Lung (tissue), 12 donors: ENCODE measurements around the gene CXCR3. TPM values are rescaled to one million over a fixed set of nuclear protein-coding genes. Genes with fewer than 3 reads are reported as not detected.
A peak's percentile ranks its signal among the peaks of the same experiment; 100 is the strongest.

Experiments used
- ATAC-seq: fragments of 200-7000 bp; cut with Tn5 transposase; one replicate; pipeline ENCODE4 v1.9.1; 2020; ENCODE audit warnings: moderate number of reproducible peaks; ENCODE audit not compliant: insufficient read depth, low FRiP score
- DNase-seq, 3 donors: peaks; one replicate each; pipeline ENCODE4 v3.0.0-alpha.2; 2013 to 2017
- H3K27ac ChIP-seq, 2 donors: one replicate each; pipeline ENCODE4 v1.5.1; 2013; ENCODE audit warnings: mild to moderate bottlenecking in 2 of 2, moderate library complexity in 2 of 2, control low read depth in 1 of 2, inconsistent platforms in 1 of 2, low read depth in 1 of 2, low read length in 1 of 2
- H3K27me3 ChIP-seq, 3 donors: one replicate each; pipeline ENCODE4 v1.5.1; 2013; ENCODE audit warnings: low read length in 2 of 3; ENCODE audit not compliant: control insufficient read depth in 3 of 3, insufficient read depth in 3 of 3
- H3K36me3 ChIP-seq, 4 donors: one replicate each; pipeline ENCODE4 v1.5.1; 2013; ENCODE audit warnings: low read length in 4 of 4, mild to moderate bottlenecking in 1 of 4, moderate library complexity in 1 of 4; ENCODE audit not compliant: control insufficient read depth in 4 of 4, insufficient read depth in 4 of 4
- H3K4me1 ChIP-seq, 5 donors: one replicate each; pipeline ENCODE4 v1.5.1; 2013; ENCODE audit warnings: low read length in 5 of 5, mild to moderate bottlenecking in 2 of 5, moderate library complexity in 1 of 5; ENCODE audit not compliant: control insufficient read depth in 5 of 5, insufficient read depth in 5 of 5
- H3K4me3 ChIP-seq: one replicate; pipeline ENCODE4 v1.5.1; 2013; ENCODE audit warnings: mild to moderate bottlenecking, control low read depth, moderate library complexity
- H3K9ac ChIP-seq, 2 donors: one replicate each; pipeline ENCODE4 v1.5.1; 2013; ENCODE audit warnings: low read length in 2 of 2, control low read depth in 1 of 2; ENCODE audit not compliant: insufficient read depth in 1 of 2
- H3K9me3 ChIP-seq, 4 donors: one replicate each; pipeline ENCODE4 v1.5.1; 2013; ENCODE audit warnings: low read length in 3 of 4, mild to moderate bottlenecking in 1 of 4, moderate library complexity in 1 of 4; ENCODE audit not compliant: control insufficient read depth in 4 of 4, insufficient read depth in 3 of 4
- WGBS, 2 donors: extraction: QIAGEN DNeasy Blood & Tissue Kit; methylation state at CpG; one replicate each; pipeline ENCODE4 v1.1.7; 2013; 5-methylcytosine and 5-hydroxymethylcytosine counted together
- polyA plus RNA-seq, 2 donors: library from polyadenylated mRNA; stranded (reverse); fragments of 200-250 nt; gene quantifications; one replicate each; pipeline ENCODE4 v1.2.1, GENCODE V29; 2013
- total RNA-seq, 2 donors: library from RNA; depleted of rRNA in 1 of 2; stranded (reverse); fragments of >200 nt in 1 of 2; gene quantifications; one replicate each; pipeline ENCODE4 v1.2.1, GENCODE V29; 2014 to 2021
- TF ChIP-seq, protein P1 (sequence below): IDR thresholded peaks from 2 replicates; pipeline ENCODE4 v1.5.1; 2012; ENCODE audit warnings: mild to moderate bottlenecking; ENCODE audit errors: control extremely low read depth, extremely low read depth
- donor health status: control.
- donor health status: control.
- donor health status: Bipolar disorder and iron deficiency.
- donor health status: healthy.
- donor health status: DM: yes; HTN: yes; CAD: no.

Gene CXCR3
- total and polyA plus RNA-seq, 4 donors = 0.40 to 0.87 (median 0.68) TPM

DNA sequence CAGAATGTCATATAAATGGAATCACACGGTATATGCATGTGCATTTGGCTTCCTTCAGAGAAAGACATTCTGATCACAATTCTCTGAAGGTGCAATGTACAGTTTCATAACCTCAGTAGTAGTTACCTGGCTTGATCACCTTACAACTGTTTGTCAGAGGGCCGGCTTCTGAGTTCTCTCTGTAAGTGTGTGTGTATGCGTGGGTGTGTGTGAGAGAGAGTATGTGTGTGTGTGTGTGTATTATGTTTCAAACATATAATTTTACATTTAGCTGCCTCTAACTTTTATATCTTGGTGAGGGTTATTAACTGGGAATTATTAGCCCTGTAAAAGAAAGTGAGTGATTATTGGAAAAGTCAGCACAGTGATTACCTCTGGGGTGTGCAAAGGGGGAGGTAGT lies 41.0 kb upstream of the CXCR3 start:
- TF ChIP-seq, protein P1, sequence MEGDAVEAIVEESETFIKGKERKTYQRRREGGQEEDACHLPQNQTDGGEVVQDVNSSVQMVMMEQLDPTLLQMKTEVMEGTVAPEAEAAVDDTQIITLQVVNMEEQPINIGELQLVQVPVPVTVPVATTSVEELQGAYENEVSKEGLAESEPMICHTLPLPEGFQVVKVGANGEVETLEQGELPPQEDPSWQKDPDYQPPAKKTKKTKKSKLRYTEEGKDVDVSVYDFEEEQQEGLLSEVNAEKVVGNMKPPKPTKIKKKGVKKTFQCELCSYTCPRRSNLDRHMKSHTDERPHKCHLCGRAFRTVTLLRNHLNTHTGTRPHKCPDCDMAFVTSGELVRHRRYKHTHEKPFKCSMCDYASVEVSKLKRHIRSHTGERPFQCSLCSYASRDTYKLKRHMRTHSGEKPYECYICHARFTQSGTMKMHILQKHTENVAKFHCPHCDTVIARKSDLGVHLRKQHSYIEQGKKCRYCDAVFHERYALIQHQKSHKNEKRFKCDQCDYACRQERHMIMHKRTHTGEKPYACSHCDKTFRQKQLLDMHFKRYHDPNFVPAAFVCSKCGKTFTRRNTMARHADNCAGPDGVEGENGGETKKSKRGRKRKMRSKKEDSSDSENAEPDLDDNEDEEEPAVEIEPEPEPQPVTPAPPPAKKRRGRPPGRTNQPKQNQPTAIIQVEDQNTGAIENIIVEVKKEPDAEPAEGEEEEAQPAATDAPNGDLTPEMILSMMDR = no peak
- Histone ChIP-seq H3K9ac (no peak overlapping the region), H3K36me3 (no peaks in the 10 kb centered on the region), H3K27ac (no peak overlapping the region), H3K27me3 (no peaks in the 10 kb centered on the region), H3K9me3 (peaks cover 0 to 2% (median 0%) of the 10 kb centered on the region in 4 donors), H3K4me1 (no peaks in the 10 kb centered on the region), H3K4me3 (no peak overlapping the region)
- ATAC-seq (no peak), DNase-seq (no peak)
- WGBS, 2 donors = 69 to 80% methylated on average over 3 of the region's 3 CpGs

DNA sequence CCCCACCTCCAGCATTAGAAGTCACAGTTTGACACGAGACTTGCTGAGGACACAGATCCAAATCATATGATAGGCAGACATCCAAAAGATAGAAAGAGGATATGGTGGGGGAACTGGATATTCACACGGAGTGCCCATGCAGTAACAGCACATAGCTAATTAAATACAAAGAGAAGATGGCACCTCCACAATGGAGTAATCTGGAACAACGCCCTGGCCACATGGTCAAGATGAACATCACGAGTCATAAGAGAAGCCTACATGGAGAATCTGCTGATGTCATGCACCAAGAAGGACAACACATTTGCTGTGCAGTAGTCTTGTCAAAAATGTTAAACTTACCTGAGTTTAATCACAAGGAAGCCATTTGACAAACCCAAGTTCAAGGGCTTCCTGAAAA lies 39.0 kb upstream of the CXCR3 start:
- H3K27me3 ChIP-seq = no peaks in the 10 kb centered on the region
- H3K36me3 ChIP-seq = no peaks in the 10 kb centered on the region
- WGBS, 2 donors = 78 to 84% methylated on average over 4 of the region's 4 CpGs
- H3K4me1 ChIP-seq = no peaks in the 10 kb centered on the region
- no peak overlapping the region for H3K9ac ChIP-seq
- TF ChIP-seq, protein P1 = no peak
- H3K4me3 ChIP-seq = no peak overlapping the region
- no peak for ATAC-seq
- H3K27ac ChIP-seq = no peak overlapping the region
- no peak for DNase-seq
- H3K9me3 ChIP-seq = peaks cover 0 to 2% (median 0%) of the 10 kb centered on the region in 4 donors

DNA sequence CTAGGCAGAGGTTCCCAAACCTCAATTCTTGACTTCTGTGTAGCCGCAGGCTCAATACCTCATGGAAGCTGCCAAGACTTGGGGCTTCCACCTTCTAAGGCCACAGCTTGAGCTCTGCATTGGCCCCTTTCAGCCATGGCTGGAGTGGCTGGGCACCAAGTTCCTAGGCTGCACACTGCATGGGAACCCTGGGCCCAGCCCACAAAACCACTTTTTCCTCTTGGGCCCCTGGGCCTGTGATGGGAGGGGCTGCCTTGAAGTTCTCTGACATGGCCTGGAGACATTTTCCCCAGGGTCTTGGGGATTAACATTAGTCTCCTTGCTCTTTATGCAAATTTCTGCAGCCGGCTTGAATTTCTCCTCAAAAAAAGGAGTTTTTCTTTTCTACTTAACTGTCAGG lies 35.0 kb upstream of the CXCR3 start:
- TF ChIP-seq, protein P1 = no peak
- Histone ChIP-seq H3K9ac (no peak overlapping the region), H3K27me3 (no peaks in the 10 kb centered on the region), H3K9me3 (no peaks in the 10 kb centered on the region), H3K4me1 (no peaks in the 10 kb centered on the region), H3K27ac (no peak overlapping the region), H3K36me3 (no peaks in the 10 kb centered on the region), H3K4me3 (no peak overlapping the region)
- ATAC-seq (no peak), DNase-seq (no peak)
- 83 to 94% methylated on average over 2 of the region's 2 CpGs for WGBS, 2 donors

DNA sequence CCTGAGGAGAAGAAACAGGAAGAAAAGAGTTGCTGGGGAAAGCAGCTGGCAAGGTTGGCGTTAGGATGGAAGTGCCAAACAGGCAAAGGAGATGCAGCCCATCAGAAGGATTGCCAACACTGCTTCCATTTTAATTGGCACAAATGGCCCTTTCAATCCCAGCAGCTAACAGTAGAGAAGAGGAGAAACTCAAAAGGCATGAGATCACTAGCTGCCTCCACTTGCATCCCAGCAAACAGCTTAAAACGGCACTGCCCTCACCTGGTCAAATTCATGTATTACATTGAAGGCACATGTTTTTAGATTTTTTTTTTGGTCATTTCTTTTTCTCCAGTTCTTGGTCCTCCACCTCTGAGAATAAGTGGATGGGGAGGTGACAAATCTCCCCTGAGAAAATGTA lies 34.1 kb upstream of the CXCR3 start:
- Histone ChIP-seq H3K9me3 (no peaks in the 10 kb centered on the region), H3K4me1 (no peaks in the 10 kb centered on the region), H3K27me3 (no peaks in the 10 kb centered on the region), H3K9ac (no peak overlapping the region), H3K4me3 (no peak overlapping the region), H3K36me3 (no peaks in the 10 kb centered on the region), H3K27ac (no peak overlapping the region)
- DNase-seq (peak; percentile 32 to 75 (median 65)), ATAC-seq (peak; percentile 81)
- 25 to 31% methylated on average over 2 of the region's 2 CpGs for WGBS, 2 donors
- TF ChIP-seq, protein P1 = peak; percentile 69
